HG02678 (cell line): ENCODE data around the gene IFRD2.
"Not testable (repeated sequence)": the region's sequence is repeated elsewhere in the genome, so short reads cannot be mapped to it uniquely, and the experiment has no call there.

ENCODE experiments used
- ATAC-seq: cut with Tn5 transposase; IDR thresholded peaks from one replicate; pipeline ENCODE4 v1.9.1; 2021; ENCODE audit warnings: mild to moderate bottlenecking, moderate library complexity; ENCODE audit not compliant: unreplicated experiment

IFRD2 gene

GRCh38 chr3:50324351-50325112, 32.3 kb upstream of the IFRD2 start:
- no peak for ATAC-seq

GRCh38 chr3:50323614-50324199, 31.5 kb upstream of the IFRD2 start:
- no peak for ATAC-seq

GRCh38 chr3:50323092-50323600, 30.9 kb upstream of the IFRD2 start:
- ATAC-seq = no peak

- ATAC-seq = no peak
Observed at GRCh38 chr3:50322386-50323091, 30.3 kb upstream of the IFRD2 start, which contains the start of gene HYAL2. TSS of gene HYAL2 (minus strand) at chr3:50322745. CDS start at chr3:50320489, 2,256 bp downstream.

- no peak for ATAC-seq
Observed at GRCh38 chr3:50322115-50322385, 29.8 kb upstream of the IFRD2 start.

- ATAC-seq = peak; percentile 83
Observed at GRCh38 chr3:50321336-50322114, 29.3 kb upstream of the IFRD2 start.

GRCh38 chr3:50320853-50321335, 28.7 kb upstream of the IFRD2 start:
- peak; percentile 59 for ATAC-seq

GRCh38 chr3:50319894-50320625, 27.8 kb upstream of the IFRD2 start:
- ATAC-seq = no peak

- ATAC-seq = no peak
Observed at GRCh38 chr3:50319181-50319893, 27.1 kb upstream of the IFRD2 start.

- ATAC-seq = no peak
Observed at GRCh38 chr3:50318615-50319014, 26.4 kb upstream of the IFRD2 start.

GRCh38 chr3:50318163-50318562, 25.9 kb upstream of the IFRD2 start:
- ATAC-seq = no peak

GRCh38 chr3:50317300-50317699, 25.1 kb upstream of the IFRD2 start:
- ATAC-seq = no peak

GRCh38 chr3:50316657-50317242, 24.5 kb upstream of the IFRD2 start:
- ATAC-seq = no peak

- no peak for ATAC-seq
Observed at GRCh38 chr3:50314816-50315215, 22.6 kb upstream of the IFRD2 start.

GRCh38 chr3:50314342-50314741, 22.1 kb upstream of the IFRD2 start:
- ATAC-seq = no peak

- not testable (repeated sequence) for ATAC-seq
Observed at GRCh38 chr3:50312041-50312440, 19.8 kb upstream of the IFRD2 start.

- no peak for ATAC-seq
Observed at GRCh38 chr3:50304601-50305000, 12.4 kb upstream of the IFRD2 start.

GRCh38 chr3:50303013-50303815, 11.0 kb upstream of the IFRD2 start, which contains the start of gene HYAL1:
TSS of gene HYAL1 (minus strand) at chr3:50303574. CDS start at chr3:50302956, 618 bp downstream.
- ATAC-seq = no peak
